ENCODE results near the gene RPAP3.

The RPAP3 gene

DNA sequence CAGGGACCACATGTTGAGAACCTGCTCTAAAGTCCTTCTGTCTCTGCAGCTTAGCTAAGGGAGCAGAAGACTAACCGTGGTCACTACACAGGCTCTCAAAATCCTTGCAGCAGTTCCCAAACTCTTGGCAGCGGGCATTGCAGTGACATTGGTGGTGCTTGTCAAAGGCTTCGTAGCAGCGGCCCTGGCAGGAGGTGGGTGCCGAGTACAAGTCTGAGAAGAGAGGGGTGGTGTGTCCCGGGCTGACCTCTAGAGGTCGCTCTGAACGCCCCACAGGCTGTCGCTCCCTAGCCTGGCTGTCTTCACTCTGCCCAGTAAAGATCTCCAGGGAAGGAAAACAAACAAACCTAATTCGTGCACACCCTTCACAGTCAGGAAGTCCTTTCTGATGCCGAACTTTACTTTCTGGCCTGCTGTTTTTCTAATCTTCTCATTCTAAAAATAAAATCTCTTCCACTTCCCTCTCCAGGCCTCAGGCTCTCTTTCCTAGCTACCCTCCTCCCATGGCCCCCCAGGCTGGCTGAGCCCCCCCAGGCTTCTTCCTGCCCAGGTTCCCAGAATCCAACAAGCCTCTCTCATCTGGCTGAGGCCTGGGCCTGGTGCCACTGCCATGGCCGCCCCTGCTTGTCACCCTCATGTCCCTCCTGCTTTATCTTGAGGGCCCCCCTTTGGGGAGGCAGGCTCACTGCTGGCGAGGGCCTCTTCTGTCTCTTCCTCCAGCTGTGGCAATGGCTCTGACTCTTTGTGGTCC is 11.8 kb upstream of the RPAP3 start:
- no peak overlapping the region for H3K4me3 ChIP-seq (ENCODE audit: low read length)
- no peak for TF ChIP-seq ZNF274 (IDR thresholded peaks at IDR 0.05; ENCODE audit: low read depth, low read length)

GRCh38 chr12:47717046-47717442 is 11.2 kb upstream of the RPAP3 start:
- no peak for TF ChIP-seq ZNF274 (IDR thresholded peaks at IDR 0.05; ENCODE audit: low read depth, low read length)
- H3K4me3 ChIP-seq (ENCODE audit: low read length): no peak overlapping the region

DNA sequence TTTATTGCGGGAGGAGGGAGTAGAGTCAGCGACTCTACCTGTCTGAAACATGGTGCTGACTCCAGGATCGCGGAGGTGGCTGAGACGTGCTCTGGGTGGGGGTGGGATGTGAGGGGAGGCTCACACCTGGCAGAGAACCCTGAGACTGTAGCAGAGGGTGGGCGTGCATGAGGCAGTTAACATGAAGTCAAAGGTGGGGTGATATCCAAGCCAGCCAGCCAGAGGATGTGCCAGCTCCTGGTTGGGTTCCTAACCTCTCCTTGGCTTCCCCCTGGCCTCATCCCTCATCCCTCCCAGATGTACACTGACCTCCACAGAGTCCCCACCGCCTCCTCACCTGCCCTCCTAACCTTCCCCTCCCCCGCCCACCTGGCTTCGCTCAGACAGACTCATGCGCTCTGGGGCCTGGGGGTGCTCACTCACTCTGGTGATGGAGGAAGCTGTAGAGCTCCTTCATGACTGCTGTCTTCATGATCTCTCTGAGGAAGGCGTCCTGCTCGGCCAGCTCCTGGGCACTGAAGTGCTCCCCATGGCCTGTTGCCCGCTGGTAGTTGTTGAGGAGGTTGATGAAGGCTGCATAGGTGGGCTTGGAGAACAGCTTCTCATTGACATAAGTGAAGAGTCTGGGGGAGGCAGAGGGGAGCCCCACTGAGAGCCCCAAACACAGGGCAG is 10.2 kb upstream of the RPAP3 start:
- TF ChIP-seq ZNF274 (IDR thresholded peaks at IDR 0.05; ENCODE audit: low read depth, low read length): no peak
- H3K4me3 ChIP-seq (ENCODE audit: low read length): no peak overlapping the region

GRCh38 chr12:47715393-47715876 is 9.6 kb upstream of the RPAP3 start:
- TF ChIP-seq ZNF274 (IDR thresholded peaks at IDR 0.05; ENCODE audit: low read depth, low read length): no peak
- no peak overlapping the region for H3K4me3 ChIP-seq (ENCODE audit: low read length)

GRCh38 chr12:47714826-47715386 is 9.1 kb upstream of the RPAP3 start:
- H3K4me3 ChIP-seq (ENCODE audit: low read length): no peak overlapping the region
- no peak for TF ChIP-seq ZNF274 (IDR thresholded peaks at IDR 0.05; ENCODE audit: low read depth, low read length)

- no peak overlapping the region for H3K4me3 ChIP-seq (ENCODE audit: low read length)
- TF ChIP-seq ZNF274 (IDR thresholded peaks at IDR 0.05; ENCODE audit: low read depth, low read length): no peak
These were observed 6.3 kb upstream of the RPAP3 start for GRCh38 chr12:47712171-47712570.

GRCh38 chr12:47711448-47711847 is 5.6 kb upstream of the RPAP3 start:
- no peak for TF ChIP-seq ZNF274 (IDR thresholded peaks at IDR 0.05; ENCODE audit: low read depth, low read length)
- H3K4me3 ChIP-seq (ENCODE audit: low read length): no peak overlapping the region

GRCh38 chr12:47710278-47710677 is 4.4 kb upstream of the RPAP3 start:
- H3K4me3 ChIP-seq (ENCODE audit: low read length): no peak overlapping the region

DNA sequence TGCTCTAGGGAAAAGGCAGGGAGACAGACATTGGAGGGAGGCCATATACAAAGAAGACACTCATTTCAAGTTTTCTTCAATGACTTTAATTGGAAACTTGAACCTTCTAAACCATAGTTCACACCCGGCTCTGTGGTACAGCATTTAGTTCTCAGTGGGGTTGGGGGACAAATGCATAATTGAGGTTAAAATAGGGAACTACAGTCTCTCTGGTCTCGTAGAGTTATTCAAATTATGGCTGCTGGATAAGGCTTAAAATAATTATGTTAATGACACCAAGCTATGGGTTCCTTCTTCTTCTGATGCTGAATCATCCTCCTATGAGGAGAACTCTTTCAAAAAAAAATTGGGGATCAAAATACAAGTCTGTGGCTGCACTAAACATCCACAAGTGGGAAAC is 3.8 kb upstream of the RPAP3 start:
- no peak overlapping the region for H3K4me3 ChIP-seq (ENCODE audit: low read length)
- TF ChIP-seq ZNF274 (IDR thresholded peaks at IDR 0.05; ENCODE audit: low read depth, low read length): no peak

More at GRCh38 chr12:47710278-47710677, 4.4 kb upstream of the RPAP3 start:
- no peak for TF ChIP-seq ZNF274 (IDR thresholded peaks at IDR 0.05; ENCODE audit: low read depth, low read length)

DNA sequence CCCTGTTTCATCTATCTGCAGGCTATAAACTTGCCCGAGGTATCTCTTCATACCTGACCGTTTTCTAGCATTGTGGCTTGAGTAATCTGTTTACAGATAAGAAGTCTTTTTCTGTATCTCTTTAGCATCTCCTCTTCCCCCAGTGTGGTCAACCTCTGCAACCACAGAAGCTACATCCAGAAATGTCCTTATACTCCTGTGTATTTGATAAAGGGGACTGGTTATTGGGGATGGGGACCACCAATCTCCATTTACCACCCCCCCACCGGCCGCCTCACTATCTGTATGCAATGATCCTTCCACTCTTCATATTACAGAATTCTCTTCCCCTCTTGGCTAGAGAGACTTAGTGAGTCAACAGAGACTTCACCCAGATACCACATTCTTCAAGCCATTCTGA is 3.4 kb upstream of the RPAP3 start:
- H3K4me3 ChIP-seq (ENCODE audit: low read length): no peak overlapping the region
- TF ChIP-seq ZNF274 (IDR thresholded peaks at IDR 0.05; ENCODE audit: low read depth, low read length): no peak

DNA sequence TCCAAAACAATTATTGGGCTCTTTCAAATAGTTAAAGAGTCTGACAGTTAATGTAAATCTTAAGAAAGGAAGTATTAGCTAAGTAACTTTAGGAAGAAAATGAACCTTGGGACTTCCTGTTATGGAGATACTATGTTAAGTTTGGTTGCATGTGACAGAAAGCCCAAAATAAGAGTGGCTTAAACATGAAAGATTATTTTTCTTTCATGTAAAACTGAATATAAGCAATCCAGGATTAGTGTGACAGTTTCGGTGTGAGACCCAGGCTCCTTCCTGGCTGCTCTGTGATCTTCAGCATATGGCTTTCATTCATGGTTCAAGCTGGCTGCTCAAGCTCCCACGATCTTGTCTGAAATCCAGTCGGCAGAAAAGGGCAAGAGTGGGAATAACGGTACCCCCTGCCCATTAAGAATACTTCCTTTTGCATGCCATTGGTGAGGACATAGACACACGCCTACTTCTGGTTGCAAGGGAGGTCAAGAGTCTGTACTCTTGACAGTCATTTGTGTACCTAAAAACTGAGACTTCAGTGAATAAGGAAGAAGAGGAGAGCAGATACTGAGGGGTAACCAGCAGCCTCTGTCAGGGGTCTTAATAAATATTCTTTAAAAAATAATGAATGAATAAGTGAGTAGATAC is 2.2 kb upstream of the RPAP3 start:
- H3K4me3 ChIP-seq (ENCODE audit: low read length): no peak overlapping the region
- no peak for TF ChIP-seq ZNF274 (IDR thresholded peaks at IDR 0.05; ENCODE audit: low read depth, low read length)

- H3K4me3 ChIP-seq (ENCODE audit: low read length): no peak overlapping the region
- no peak for TF ChIP-seq ZNF274 (IDR thresholded peaks at IDR 0.05; ENCODE audit: low read depth, low read length)
These were observed 1.5 kb upstream of the RPAP3 start for GRCh38 chr12:47707355-47707754.

GRCh38 chr12:47705229-47705565 is 633 bp downstream of the RPAP3 start:
- TF ChIP-seq ZNF274 (IDR thresholded peaks at IDR 0.05; ENCODE audit: low read depth, low read length): no peak
- H3K4me3 ChIP-seq (ENCODE audit: low read length): peak overlapping the region; percentile 71

- no peak for TF ChIP-seq ZNF274 (IDR thresholded peaks at IDR 0.05; ENCODE audit: low read depth, low read length)
- peak overlapping the region; percentile 71 for H3K4me3 ChIP-seq (ENCODE audit: low read length)
These were observed 1.1 kb downstream of the RPAP3 start for GRCh38 chr12:47704719-47705118.

DNA sequence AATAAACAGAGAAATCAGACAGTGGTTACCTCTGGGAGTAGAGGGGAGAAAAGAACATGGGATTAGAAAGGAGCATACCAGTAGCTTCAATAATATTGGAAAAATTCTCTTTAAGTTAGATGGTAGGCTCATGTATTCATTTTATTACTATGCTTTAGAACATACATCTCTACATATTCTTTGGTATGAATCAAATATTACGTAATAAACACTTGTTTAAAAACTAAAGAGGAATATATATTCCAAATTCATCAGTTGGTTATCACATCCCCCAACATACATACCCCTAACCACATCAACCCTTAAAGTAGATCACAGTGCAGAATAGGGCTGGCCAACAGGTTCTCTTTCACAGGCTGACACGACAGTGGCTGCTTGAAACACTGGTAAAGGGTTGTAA is 5.6 kb downstream of the RPAP3 start:
- H3K4me3 ChIP-seq (ENCODE audit: low read length): no peak overlapping the region
- no peak for TF ChIP-seq ZNF274 (IDR thresholded peaks at IDR 0.05; ENCODE audit: low read depth, low read length)

All from GM08714 (cell line).